DND-41 (cell line): ENCODE measurements around the gene DNAH14.

Source experiments
- ATAC-seq: fragments of 200-7000 bp; cut with Tn5 transposase; 3 replicates; pipeline ENCODE4 v1.9.1; 2021; ENCODE audit warnings: low read depth; ENCODE audit not compliant: insufficient read depth
- DNase-seq: peaks from one replicate; pipeline ENCODE4 v3.0.0-alpha.2; 2020
- H2AFZ ChIP-seq: 2 replicates; pipeline ENCODE4 v1.6.0; 2012; ENCODE audit warnings: low read depth, low read length
- H3K27ac ChIP-seq: 2 replicates; pipeline ENCODE4 v1.5.1; 2012; ENCODE audit warnings: low read length, inconsistent platforms
- H3K27me3 ChIP-seq: fragments of 200-600 bp; sonication (generic); 2 replicates; pipeline ENCODE4 v1.6.0; 2012; ENCODE audit warnings: low read length, mild to moderate bottlenecking, inconsistent platforms; ENCODE audit not compliant: insufficient read depth, poor library complexity
- H3K36me3 ChIP-seq: 2 replicates; pipeline ENCODE4 v1.5.1; 2012; ENCODE audit warnings: low read length, inconsistent platforms; ENCODE audit not compliant: insufficient read depth
- H3K4me1 ChIP-seq: 2 replicates; pipeline ENCODE4 v1.5.1; 2012; ENCODE audit warnings: mild to moderate bottlenecking, low read length; ENCODE audit not compliant: insufficient read depth
- H3K4me2 ChIP-seq: 2 replicates; pipeline ENCODE4 v1.6.0; 2012; ENCODE audit warnings: mild to moderate bottlenecking, moderate library complexity, low read length, inconsistent platforms; ENCODE audit not compliant: insufficient read depth
- H3K4me3 ChIP-seq, 2 experiments: fragments of 200-600 bp in 1 of 2; shearing (Covaris generic) in 1 of 2; 2 replicates each; pipeline ENCODE4 v1.5.1; 2012 to 2016; ENCODE audit warnings: inconsistent platforms in 2 of 2, low read length in 2 of 2, mild to moderate bottlenecking in 2 of 2, low read depth in 1 of 2, moderate library complexity in 1 of 2
- H3K79me2 ChIP-seq: 2 replicates; pipeline ENCODE4 v1.6.0; 2012; ENCODE audit warnings: low read length, inconsistent platforms; ENCODE audit not compliant: insufficient read depth
- H3K9ac ChIP-seq: 2 replicates; pipeline ENCODE4 v1.6.0; 2012; ENCODE audit warnings: low read depth, mild to moderate bottlenecking, inconsistent platforms, low read length, moderate library complexity
- H3K9me3 ChIP-seq: 2 replicates; pipeline ENCODE4 v1.5.1; 2012; ENCODE audit warnings: low read length, moderate library complexity, mild to moderate bottlenecking, inconsistent platforms; ENCODE audit not compliant: insufficient read depth, severe bottlenecking
- H4K20me1 ChIP-seq: 2 replicates; pipeline ENCODE4 v1.6.0; 2012; ENCODE audit warnings: low read length; ENCODE audit not compliant: insufficient read depth
- CTCF ChIP-seq: IDR thresholded peaks from 2 replicates; pipeline ENCODE4 v1.5.1; 2012; ENCODE audit warnings: borderline replicate concordance, low read length, moderate library complexity, mild to moderate bottlenecking; ENCODE audit not compliant: poor library complexity, severe bottlenecking; ENCODE audit errors: extremely low read depth
- EZH2 ChIP-seq: IDR thresholded peaks from 3 replicates; pipeline ENCODE4 v1.6.1; 2012; ENCODE audit warnings: borderline replicate concordance, low read depth, mild to moderate bottlenecking, moderate library complexity, low read length, inconsistent platforms; ENCODE audit not compliant: severe bottlenecking

DNAH14 gene

GRCh38 chr1:225423518-225423855 is 494.0 kb downstream of the DNAH14 start:
- H3K4me2 ChIP-seq, result peak overlapping the region; percentile 84
- no peak overlapping the region for H3K9ac ChIP-seq
- no peak overlapping the region; the same call in 1 of the 2 replicates for H3K27ac ChIP-seq
- H3K79me2 ChIP-seq, result peaks cover 96% of the 10 kb centered on the region
- DNase-seq (no peak), ATAC-seq (no peak)
- TF ChIP-seq CTCF (no peak), EZH2 (no peak)
- H3K9me3 ChIP-seq, result no peaks in the 10 kb centered on the region
- H3K27me3 ChIP-seq, result no peaks in the 10 kb centered on the region
- peaks cover 34% of the 10 kb centered on the region for H3K4me1 ChIP-seq
- H3K36me3 ChIP-seq, result peaks cover 67% of the 10 kb centered on the region
- H3K4me3 ChIP-seq, result peak overlapping the region in 1 of 2 experiments; percentile 10; a peak in 1 of 4 replicates
- no peak overlapping the region for H2AFZ ChIP-seq
- H4K20me1 ChIP-seq, result peaks cover 83% of the 10 kb centered on the region

GRCh38 chr1:225424562-225425200 is 495.2 kb downstream of the DNAH14 start:
- Histone ChIP-seq H3K9me3 (no peaks in the 10 kb centered on the region), H2AFZ (no peak overlapping the region), H3K9ac (peak overlapping the region; percentile 1; the same call in 1 of the 2 replicates), H3K27me3 (no peaks in the 10 kb centered on the region), H3K36me3 (peaks cover 56% of the 10 kb centered on the region), H3K4me3 (peak overlapping the region in 1 of 2 experiments; percentile 94; a peak in 2 of 4 replicates), H4K20me1 (peaks cover 73% of the 10 kb centered on the region), H3K27ac (peak overlapping the region; percentile 100; the same call in 1 of the 2 replicates), H3K79me2 (peaks cover 86% of the 10 kb centered on the region), H3K4me2 (peak overlapping the region; percentile 84), H3K4me1 (peaks cover 43% of the 10 kb centered on the region)
- no peak for ATAC-seq
- no peak for TF ChIP-seq EZH2
- TF ChIP-seq CTCF, result no peak
- DNase-seq, result no peak

GRCh38 chr1:225425201-225425786 is 495.8 kb downstream of the DNAH14 start:
- no peak for ATAC-seq
- Histone ChIP-seq H2AFZ (no peak overlapping the region), H3K9me3 (no peaks in the 10 kb centered on the region), H3K4me1 (peaks cover 43% of the 10 kb centered on the region), H3K79me2 (peaks cover 80% of the 10 kb centered on the region), H3K27me3 (no peaks in the 10 kb centered on the region), H3K4me3 (peak overlapping the region; percentile 88 to 94; a peak in 3 of 4 replicates), H3K36me3 (peaks cover 49% of the 10 kb centered on the region), H3K27ac (peak overlapping the region; percentile 100; the same call in 1 of the 2 replicates), H3K4me2 (peak overlapping the region; percentile 84), H3K9ac (peak overlapping the region; percentile 99), H4K20me1 (peaks cover 67% of the 10 kb centered on the region)
- DNase-seq, result no peak
- TF ChIP-seq EZH2 (no peak), CTCF (no peak)
